ENCODE data around the gene FAM120AOS. TPM values are rescaled to one million over a fixed set of nuclear protein-coding genes. Genes with fewer than 3 reads are reported as not detected.

The FAM120AOS gene
- total and polyA plus RNA-seq, 2 experiments from 2014 or later = 56.0 to 62.4 TPM

GRCh38 chr9:93427655-93428379 is 25.6 kb downstream of the FAM120AOS start:
- Histone ChIP-seq H3K4me2 (no peak overlapping the region), H3K9me2 (replicated peaks; ENCODE audit: insufficient read depth) (no peaks in the 10 kb centered on the region), H3K4me1 (ENCODE audit: insufficient read depth) (no peaks in the 10 kb centered on the region), H3K36me3 (replicated peaks; ENCODE audit: insufficient read depth, low read depth) (no peaks in the 10 kb centered on the region), H3K27ac (no peak overlapping the region), H3K4me3 (no peak overlapping the region), H3K9me3 (ENCODE audit: low read depth) (no peaks in the 10 kb centered on the region), H3K27me3 (no peaks in the 10 kb centered on the region), H3K79me2 (no peaks in the 10 kb centered on the region), H2AFZ (no peak overlapping the region), H4K20me1 (ENCODE audit: insufficient read depth, poor library complexity, severe bottlenecking) (no peaks in the 10 kb centered on the region)
- TF ChIP-seq CTCF (IDR thresholded peaks at IDR 0.05; ENCODE audit: poor library complexity) = peak; percentile 24
- no peak for TF ChIP-seq EZH2 (IDR thresholded peaks at IDR 0.05; ENCODE audit: borderline replicate concordance)
- WGBS (ENCODE audit: low lambda C conversion rate, missing lambda C conversion rate) = 76% methylated on average over 5 of the region's 5 CpGs
- DNase-seq (ENCODE audit: low spot score) = no peak

GRCh38 chr9:93422977-93423616 is 30.3 kb downstream of the FAM120AOS start:
- WGBS (ENCODE audit: low lambda C conversion rate, missing lambda C conversion rate) = 75% methylated on average over 10 of the region's 10 CpGs
- Histone ChIP-seq H3K4me2 (no peak overlapping the region), H3K9me2 (replicated peaks; ENCODE audit: insufficient read depth) (no peaks in the 10 kb centered on the region), H2AFZ (no peak overlapping the region), H4K20me1 (ENCODE audit: insufficient read depth, poor library complexity, severe bottlenecking) (no peaks in the 10 kb centered on the region), H3K27me3 (no peaks in the 10 kb centered on the region), H3K36me3 (replicated peaks; ENCODE audit: insufficient read depth, low read depth) (no peaks in the 10 kb centered on the region), H3K79me2 (no peaks in the 10 kb centered on the region), H3K27ac (no peak overlapping the region), H3K9me3 (ENCODE audit: low read depth) (peaks cover 5% of the 10 kb centered on the region), H3K4me3 (no peak overlapping the region), H3K4me1 (ENCODE audit: insufficient read depth) (no peaks in the 10 kb centered on the region)
- DNase-seq (ENCODE audit: low spot score) = no peak
- no peak for TF ChIP-seq CTCF (IDR thresholded peaks at IDR 0.05; ENCODE audit: poor library complexity)
- no peak for TF ChIP-seq EZH2 (IDR thresholded peaks at IDR 0.05; ENCODE audit: borderline replicate concordance)
- TF ChIP-seq EZH2phosphoT487 (IDR thresholded peaks at IDR 0.05; ENCODE audit: low read depth, severe bottlenecking, unreplicated experiment) = no peak

- Histone ChIP-seq H3K9me3 (ENCODE audit: low read depth) (peaks cover 5% of the 10 kb centered on the region), H3K79me2 (no peaks in the 10 kb centered on the region), H2AFZ (no peak overlapping the region), H3K9me2 (replicated peaks; ENCODE audit: insufficient read depth) (no peaks in the 10 kb centered on the region), H3K27me3 (no peaks in the 10 kb centered on the region), H3K4me2 (no peak overlapping the region), H3K4me1 (ENCODE audit: insufficient read depth) (no peaks in the 10 kb centered on the region), H3K27ac (no peak overlapping the region), H3K36me3 (replicated peaks; ENCODE audit: insufficient read depth, low read depth) (no peaks in the 10 kb centered on the region), H4K20me1 (ENCODE audit: insufficient read depth, poor library complexity, severe bottlenecking) (no peaks in the 10 kb centered on the region), H3K4me3 (no peak overlapping the region)
- WGBS (ENCODE audit: low lambda C conversion rate, missing lambda C conversion rate) = 93% methylated on average over 1 of the region's 1 CpG
- no peak for DNase-seq (ENCODE audit: low spot score)
- TF ChIP-seq CTCF (IDR thresholded peaks at IDR 0.05; ENCODE audit: poor library complexity) (no peak), EZH2phosphoT487 (IDR thresholded peaks at IDR 0.05; ENCODE audit: low read depth, severe bottlenecking, unreplicated experiment) (no peak), EZH2 (IDR thresholded peaks at IDR 0.05; ENCODE audit: borderline replicate concordance) (no peak)
Measured at GRCh38 chr9:93419023-93419422, 34.4 kb downstream of the FAM120AOS start.
